ENCODE data around the gene TPRKB.
A peak's percentile ranks its signal among the peaks of the same experiment; 100 is the strongest.
"Not testable (repeated sequence)": the region's sequence is repeated elsewhere in the genome, so short reads cannot be mapped to it uniquely, and the experiment has no call there.

DNA sequence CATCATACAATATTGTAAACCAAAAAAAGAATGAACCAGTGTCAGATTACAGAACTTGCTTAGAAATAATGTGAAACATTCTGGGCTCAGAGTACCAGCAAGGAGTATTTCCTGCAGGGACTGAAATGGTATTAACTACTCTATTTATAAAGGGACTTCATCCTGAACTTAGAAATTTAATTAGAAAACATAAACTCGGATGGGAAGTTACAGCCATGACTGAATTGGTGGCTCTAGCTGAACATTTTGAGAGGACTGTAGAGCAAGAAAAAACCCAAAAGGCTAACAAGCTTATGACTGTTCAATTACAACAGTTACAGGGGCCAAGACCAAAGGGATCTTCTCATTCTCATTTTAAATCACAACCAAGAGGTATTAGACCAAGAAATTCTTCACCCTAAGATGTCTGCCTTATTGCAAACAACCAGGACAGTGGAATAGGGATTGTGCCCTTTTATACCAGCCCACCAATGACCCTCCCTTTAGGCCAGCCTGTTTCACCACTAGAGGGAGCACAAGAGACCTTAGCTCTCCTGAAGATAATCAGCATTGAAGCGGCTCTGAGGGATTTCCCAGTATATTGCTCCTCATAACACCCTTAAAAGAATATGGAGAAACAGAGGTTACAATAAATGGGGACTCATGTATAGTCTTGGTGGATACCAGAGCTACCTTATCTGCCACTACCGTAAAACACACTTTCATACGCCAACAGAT, 46.6 kb downstream of the TPRKB start:
- TF ChIP-seq, protein P1, sequence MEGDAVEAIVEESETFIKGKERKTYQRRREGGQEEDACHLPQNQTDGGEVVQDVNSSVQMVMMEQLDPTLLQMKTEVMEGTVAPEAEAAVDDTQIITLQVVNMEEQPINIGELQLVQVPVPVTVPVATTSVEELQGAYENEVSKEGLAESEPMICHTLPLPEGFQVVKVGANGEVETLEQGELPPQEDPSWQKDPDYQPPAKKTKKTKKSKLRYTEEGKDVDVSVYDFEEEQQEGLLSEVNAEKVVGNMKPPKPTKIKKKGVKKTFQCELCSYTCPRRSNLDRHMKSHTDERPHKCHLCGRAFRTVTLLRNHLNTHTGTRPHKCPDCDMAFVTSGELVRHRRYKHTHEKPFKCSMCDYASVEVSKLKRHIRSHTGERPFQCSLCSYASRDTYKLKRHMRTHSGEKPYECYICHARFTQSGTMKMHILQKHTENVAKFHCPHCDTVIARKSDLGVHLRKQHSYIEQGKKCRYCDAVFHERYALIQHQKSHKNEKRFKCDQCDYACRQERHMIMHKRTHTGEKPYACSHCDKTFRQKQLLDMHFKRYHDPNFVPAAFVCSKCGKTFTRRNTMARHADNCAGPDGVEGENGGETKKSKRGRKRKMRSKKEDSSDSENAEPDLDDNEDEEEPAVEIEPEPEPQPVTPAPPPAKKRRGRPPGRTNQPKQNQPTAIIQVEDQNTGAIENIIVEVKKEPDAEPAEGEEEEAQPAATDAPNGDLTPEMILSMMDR (IDR thresholded peaks at IDR 0.05), result peak in 2 of 4 experiments; percentile 6 to 47
- TF ChIP-seq POLR2AphosphoS5, POLR2A, EP300 (IDR thresholded peaks at IDR 0.05): not testable (repeated sequence)

Data from gastroesophageal sphincter (tissue), 3 donors.